ENCODE measurements around the gene C2CD2. TPM values are rescaled to one million over a fixed set of nuclear protein-coding genes. Genes with fewer than 3 reads are reported as not detected.

C2CD2 gene
- total and polyA plus RNA-seq, 2 of the 8 experiments (the other 6 are each of a cell fraction or from before 2014, with no cell fraction given), result 10.4 to 13.0 TPM

DNA sequence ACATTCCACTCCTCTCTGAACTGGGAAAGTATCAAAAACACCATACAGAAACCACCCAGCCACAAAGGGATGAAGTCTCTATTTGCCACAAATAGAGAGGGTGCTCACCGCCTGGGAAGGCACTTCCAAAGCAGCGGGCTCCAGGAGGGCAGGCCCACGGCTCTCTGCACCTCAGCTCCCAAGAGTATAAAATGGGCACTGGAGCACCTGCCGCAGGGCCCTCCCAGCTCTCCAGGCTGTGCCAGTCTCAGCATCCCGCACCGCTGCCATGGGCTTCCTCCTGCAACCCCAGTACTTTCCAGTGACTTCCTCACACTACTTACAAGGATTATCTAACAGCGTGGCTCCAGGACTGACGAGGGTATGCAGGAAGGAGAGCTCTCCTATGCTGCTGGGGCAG lies 14.4 kb downstream of the C2CD2 start:
- H4K20me1 ChIP-seq (replicated peaks in 1 of 2; ENCODE audit: control insufficient read depth in 1 of 2, insufficient read depth in 2 of 2, low read length in 2 of 2), result no peaks in the 10 kb centered on the region
- no peak overlapping the region for H2BK120ac ChIP-seq (replicated peaks; ENCODE audit: low read depth, low read length)
- H3K56ac ChIP-seq (replicated peaks; ENCODE audit: insufficient read length, low read depth, low read length), result no peak overlapping the region
- H2BK15ac ChIP-seq (ENCODE audit: low read length), result no peak overlapping the region
- no peak overlapping the region for H4K91ac ChIP-seq (replicated peaks; ENCODE audit: insufficient read length, low read length)
- FAIRE-seq (no peak), DNase-seq (ENCODE audit: low read depth in 1 of 2, low spot score in 2 of 2) (no peak)
- no peak overlapping the region for H2AFZ ChIP-seq (ENCODE audit: low read length)
- no peaks in the 10 kb centered on the region for H3K36me3 ChIP-seq (ENCODE audit: control insufficient read depth in 2 of 4, insufficient read depth in 4 of 4, low read length in 3 of 4)
- H3K23me2 ChIP-seq (ENCODE audit: low read depth, low read length), result no peaks in the 10 kb centered on the region
- no peak overlapping the region for H2BK20ac ChIP-seq (ENCODE audit: low read length)
- H2BK5ac ChIP-seq (ENCODE audit: low read depth, low read length), result no peak overlapping the region
- H3K18ac ChIP-seq (ENCODE audit: extremely low read depth, low read length), result no peak overlapping the region
- no peak overlapping the region for H3K4me2 ChIP-seq (ENCODE audit: insufficient read depth in 1 of 2, low read depth in 2 of 2, low read length in 2 of 2)
- H3K79me2 ChIP-seq (ENCODE audit: control insufficient read depth in 1 of 2, insufficient read depth in 2 of 2, low read length in 2 of 2), result no peaks in the 10 kb centered on the region; a peak in 1 of 4 replicates
- no peak overlapping the region for H3K27ac ChIP-seq (ENCODE audit: low read depth, low read length)
- no peak overlapping the region for H3K9ac ChIP-seq (replicated peaks in 1 of 4; ENCODE audit: extremely low read depth in 1 of 4, low read depth in 3 of 4, low read length in 3 of 4)
- peaks cover 0 to 6% (median 0%) of the 10 kb centered on the region in 4 experiments; a peak in 2 of 7 replicates for H3K4me1 ChIP-seq (replicated peaks in 1 of 4; ENCODE audit: control insufficient read depth in 3 of 4, insufficient read depth in 4 of 4, low read length in 3 of 4)
- no peak overlapping the region for H3K23ac ChIP-seq (ENCODE audit: insufficient read length)
- no peaks in the 10 kb centered on the region for H3K9me3 ChIP-seq (ENCODE audit: insufficient read depth in 2 of 2, low read depth in 1 of 2, low read length in 1 of 2)
- no peak overlapping the region for H2AK5ac ChIP-seq (ENCODE audit: low read depth, low read length)
- WGBS, 2 experiments (ENCODE audit: extremely low coverage in 1 of 2, insufficient coverage in 1 of 2, insufficient read length in 1 of 2, insufficient replicate concordance in 2 of 2, low coverage in 1 of 2, low lambda C conversion rate in 2 of 2, missing lambda C conversion rate in 1 of 2), result 92% methylated on average over 8 of the region's 8 CpGs; no CpG with 5 or more reads in 1 of the 2 experiments
- CTCF ChIA-PET (ENCODE audit: partially characterized antibody), result no interaction called here
- no peak overlapping the region for H3K14ac ChIP-seq (ENCODE audit: insufficient read length)
- no peak overlapping the region for H4K5ac ChIP-seq (ENCODE audit: insufficient read length, low read depth, low read length)
- no peak overlapping the region for H3K4ac ChIP-seq (replicated peaks; ENCODE audit: insufficient read length, low read depth, low read length)
- POLR2A ChIA-PET (ENCODE audit: partially characterized antibody), result interaction anchor here (1.5 kb wide), 1 partner anchor 10 kb away, joined by 3 read pairs; no protein-coding TSS in a partner anchor
- no peaks in the 10 kb centered on the region for H3K79me1 ChIP-seq (ENCODE audit: low read depth, low read length)
- peak overlapping the region; percentile 28 for H4K8ac ChIP-seq (ENCODE audit: extremely low read depth, insufficient read depth, low read length)
- no peak overlapping the region for H2BK12ac ChIP-seq (ENCODE audit: low read depth, low read length)
- no peak for TF ChIP-seq CREB1 (IDR thresholded peaks at IDR 0.05)
- TF ChIP-seq BACH1 (IDR thresholded peaks at IDR 0.05; ENCODE audit: low read length), result no peak
- no peak for TF ChIP-seq ASH2L (IDR thresholded peaks at IDR 0.05; ENCODE audit: low read length)
- no peak for TF ChIP-seq TAF7 (optimal IDR thresholded peaks at IDR 0.05; ENCODE audit: borderline replicate concordance, low read depth, low read length)
- TF ChIP-seq BRCA1 (IDR thresholded peaks at IDR 0.05; ENCODE audit: low read depth, low read length), result no peak
- no peak for TF ChIP-seq NANOG (IDR thresholded peaks at IDR 0.05; ENCODE audit: insufficient read depth, low read depth, low read length, poor library complexity, severe bottlenecking)
- TF ChIP-seq RXRA (IDR thresholded peaks at IDR 0.05; ENCODE audit: insufficient read depth, low read depth, low read length), result no peak
- no peak for TF ChIP-seq KDM1A (IDR thresholded peaks at IDR 0.05; ENCODE audit: borderline replicate concordance, low read length)
- TF ChIP-seq POU5F1 (IDR thresholded peaks at IDR 0.05; ENCODE audit: low read depth, low read length), result no peak
- no peak for TF ChIP-seq ATF3 (IDR thresholded peaks at IDR 0.05; ENCODE audit: insufficient read depth, low read depth, low read length)
- TF ChIP-seq POLR2AphosphoS5 (IDR thresholded peaks at IDR 0.05; ENCODE audit: low read depth, low read length), result no peak
- TF ChIP-seq RAD21 (IDR thresholded peaks at IDR 0.05 in 1 of 2, conservative IDR thresholded peaks at IDR 0.05 in 1 of 2; ENCODE audit: low read depth in 2 of 2, low read length in 2 of 2), result no peak
- H3K27me3 ChIP-seq (replicated peaks in 1 of 4; ENCODE audit: control insufficient read depth in 3 of 4, extremely low read depth in 1 of 4, insufficient read depth in 3 of 4, low read length in 3 of 4), result no peaks in the 10 kb centered on the region
- no peak overlapping the region for H3K4me3 ChIP-seq (ENCODE audit: extremely low read depth in 1 of 4, insufficient read depth in 2 of 4, low read depth in 3 of 4, low read length in 4 of 4)
